Measurements from ENCODE around the gene FEV. TPM values are rescaled to one million over a fixed set of nuclear protein-coding genes. Genes with fewer than 3 reads are reported as not detected.
A peak's percentile ranks its signal among the peaks of the same experiment; 100 is the strongest.

FEV gene
- total RNA-seq, 1 experiment from 2014 or later, result not detected

DNA sequence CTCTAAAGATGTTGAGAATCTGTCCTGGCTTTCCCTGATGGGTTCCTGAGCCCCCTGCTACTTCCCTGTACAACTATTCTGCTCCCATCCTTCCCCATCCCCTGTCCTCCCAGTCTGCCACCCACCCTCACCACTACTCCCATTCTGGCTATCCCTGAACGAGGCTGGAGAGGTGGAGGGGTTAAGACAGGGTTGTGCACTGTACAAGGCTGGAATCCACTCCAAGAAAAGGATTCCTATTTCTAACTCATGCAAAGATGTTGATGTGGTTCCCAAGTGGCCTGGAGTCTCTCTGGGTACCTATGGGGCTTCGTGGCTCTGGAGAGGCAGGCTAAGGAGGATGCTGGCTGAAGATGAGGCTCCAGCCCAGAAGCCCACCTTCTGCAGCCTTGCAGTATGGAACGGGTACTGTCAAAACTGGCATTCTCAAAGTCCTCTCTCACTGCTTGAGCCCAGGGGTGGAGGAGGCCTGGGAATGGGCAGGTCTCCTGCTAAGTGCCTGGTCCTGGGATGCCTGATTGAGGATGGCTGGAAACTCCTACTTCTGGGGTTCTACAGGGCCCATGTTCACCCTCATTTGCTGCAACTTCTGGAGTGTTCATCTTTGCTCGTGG lies 1.3 kb upstream of the FEV start:
- H3K36me3 ChIP-seq, result no peaks in the 10 kb centered on the region
- H3K4me3 ChIP-seq, result no peak overlapping the region
- DNase-seq, result no peak
- peaks cover 40% of the 10 kb centered on the region for H3K27me3 ChIP-seq
- H3K9me3 ChIP-seq, result no peaks in the 10 kb centered on the region

DNA sequence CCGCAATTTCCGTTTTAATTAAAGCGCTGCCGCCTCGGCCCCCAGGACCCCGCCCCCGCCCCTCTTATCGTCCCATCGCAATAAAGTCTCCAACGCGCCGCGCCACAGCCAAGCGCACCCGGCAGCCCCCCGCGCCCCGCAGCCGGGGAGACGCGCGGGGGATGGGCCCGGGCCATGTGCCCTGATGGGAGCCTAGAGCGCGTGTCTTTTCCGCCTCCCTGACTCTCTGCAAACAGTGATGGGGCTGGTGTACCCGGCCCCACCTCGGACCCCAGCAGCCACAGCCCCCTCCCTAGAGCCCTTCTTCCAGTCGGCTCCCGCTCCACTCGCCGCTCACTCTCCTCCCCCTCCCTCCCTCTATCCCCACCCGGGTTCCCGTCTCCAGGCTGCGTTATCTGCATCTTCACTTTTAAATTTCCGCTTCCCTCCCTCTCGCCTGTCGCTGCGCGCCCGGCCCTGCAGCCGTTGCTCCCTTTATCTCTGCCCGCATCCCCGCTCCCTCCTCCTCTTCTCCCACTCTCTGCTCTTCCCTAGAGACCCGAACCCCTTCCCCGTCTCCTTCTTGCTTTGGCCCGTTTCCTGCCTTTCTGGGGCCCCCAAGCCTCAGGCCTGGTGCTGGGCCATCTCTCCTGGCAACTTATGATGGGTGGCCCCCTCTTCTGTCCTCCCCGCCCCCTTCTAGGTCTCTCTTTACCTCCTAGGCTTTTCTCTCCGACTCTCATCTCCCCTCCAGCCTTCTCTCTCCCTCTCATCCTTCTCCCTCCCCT lies 524 bp upstream of the FEV start:
- DNase-seq, result no peak
- H3K9me3 ChIP-seq, result no peaks in the 10 kb centered on the region
- H3K27me3 ChIP-seq, result peaks cover 46% of the 10 kb centered on the region
- H3K4me3 ChIP-seq, result no peak overlapping the region
- H3K36me3 ChIP-seq, result no peaks in the 10 kb centered on the region

DNA sequence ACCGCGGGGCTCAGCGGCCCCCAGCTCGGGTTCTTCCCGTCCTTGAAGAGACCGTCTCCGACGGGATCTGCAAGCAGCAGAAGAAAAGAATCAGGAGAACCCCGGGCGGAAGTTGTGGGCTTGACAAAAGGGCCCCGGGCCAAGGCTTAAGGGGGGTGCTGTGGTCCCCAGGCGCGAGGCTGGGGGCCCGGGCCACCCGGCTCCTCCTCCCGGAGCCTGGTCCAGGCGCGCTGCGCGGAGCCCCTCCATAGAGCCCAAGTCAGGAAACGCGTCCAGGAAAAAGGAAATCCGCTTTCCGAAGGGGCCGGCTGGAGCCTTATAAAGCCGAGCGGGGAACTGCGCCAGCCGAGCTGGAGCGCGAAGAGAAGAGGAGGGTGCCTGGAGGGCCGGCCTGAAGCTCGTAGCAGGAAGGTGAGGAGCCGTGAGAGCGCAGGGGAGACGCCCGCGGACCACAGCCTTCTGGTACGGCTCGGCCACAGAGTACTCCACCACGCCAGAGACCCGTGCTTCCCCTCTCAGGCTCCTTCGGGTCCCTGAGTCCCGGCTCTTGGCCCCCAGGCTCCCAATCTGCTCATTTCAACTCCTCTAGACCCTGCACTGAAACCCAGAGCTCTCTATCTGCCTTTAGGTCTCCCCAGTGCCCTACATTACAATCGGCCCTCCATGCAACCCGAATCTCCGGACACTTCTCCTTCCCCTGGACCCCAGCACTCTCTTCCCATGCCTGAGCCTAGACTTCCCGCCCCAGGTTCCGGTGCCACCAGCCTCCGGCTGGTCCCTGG lies 554 bp downstream of the FEV start:
- 0 out of 2 replicates have a peak overlapping the region, but pooled peaks have one; percentile 7 for H3K4me3 ChIP-seq
- no peak for DNase-seq
- H3K36me3 ChIP-seq, result no peaks in the 10 kb centered on the region
- H3K9me3 ChIP-seq, result no peaks in the 10 kb centered on the region
- H3K27me3 ChIP-seq, result peaks cover 46% of the 10 kb centered on the region

DNA sequence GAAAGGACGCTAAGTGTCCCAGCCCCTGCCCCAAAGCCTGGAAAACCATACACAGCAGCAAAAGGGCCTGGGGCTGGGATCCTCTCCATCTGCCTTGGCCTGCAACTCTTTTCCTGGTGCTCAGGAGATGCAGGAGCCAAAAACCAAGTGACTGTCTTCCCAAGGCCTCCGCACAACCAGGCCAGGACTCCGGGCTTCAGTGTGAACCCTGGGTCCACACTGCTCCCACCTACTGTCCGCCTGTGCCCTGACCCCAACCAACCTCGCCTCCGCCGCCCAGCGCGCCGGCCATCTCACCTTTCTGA lies 1.1 kb downstream of the FEV start:
- Histone ChIP-seq H3K27me3 (peaks cover 45% of the 10 kb centered on the region), H3K4me3 (no peak overlapping the region), H3K36me3 (no peaks in the 10 kb centered on the region), H3K9me3 (no peaks in the 10 kb centered on the region)
- DNase-seq, result no peak

DNA sequence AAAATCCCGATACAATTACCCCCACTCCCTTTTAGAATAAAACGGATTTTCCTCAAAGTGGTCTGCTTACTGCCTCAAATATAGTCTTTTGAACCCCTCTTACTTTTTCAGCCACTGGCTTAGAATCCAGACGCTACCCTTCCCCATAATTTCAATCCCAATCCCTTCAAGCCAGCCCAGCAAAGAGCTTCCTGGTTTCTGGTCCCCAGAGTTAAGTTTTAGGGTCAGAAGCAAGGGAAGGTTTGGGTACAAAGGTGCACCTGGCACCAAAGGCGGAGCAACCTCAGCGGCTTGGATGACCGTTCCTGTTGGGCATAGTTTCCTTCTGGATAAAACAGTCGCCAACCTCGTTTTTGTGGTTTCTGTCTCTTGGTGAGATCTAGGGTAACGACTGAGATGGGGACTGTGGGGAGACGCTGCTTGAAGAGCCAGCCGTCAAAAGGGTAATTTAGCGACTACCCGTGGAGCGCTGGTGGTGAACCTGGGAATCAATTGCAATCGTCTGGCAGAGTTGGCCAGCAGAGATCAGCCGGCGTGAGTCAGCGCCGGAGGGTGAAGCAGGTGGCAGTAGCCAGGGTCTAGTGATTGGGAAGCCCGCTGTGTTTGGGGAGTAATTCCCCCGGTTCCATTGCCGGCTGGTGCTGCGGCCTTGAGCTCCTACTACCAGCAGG lies 1.6 kb downstream of the FEV start:
- H3K4me3 ChIP-seq, result no peak overlapping the region
- DNase-seq, result no peak
- H3K27me3 ChIP-seq, result peaks cover 45% of the 10 kb centered on the region
- H3K36me3 ChIP-seq, result no peaks in the 10 kb centered on the region
- H3K9me3 ChIP-seq, result no peaks in the 10 kb centered on the region

DNA sequence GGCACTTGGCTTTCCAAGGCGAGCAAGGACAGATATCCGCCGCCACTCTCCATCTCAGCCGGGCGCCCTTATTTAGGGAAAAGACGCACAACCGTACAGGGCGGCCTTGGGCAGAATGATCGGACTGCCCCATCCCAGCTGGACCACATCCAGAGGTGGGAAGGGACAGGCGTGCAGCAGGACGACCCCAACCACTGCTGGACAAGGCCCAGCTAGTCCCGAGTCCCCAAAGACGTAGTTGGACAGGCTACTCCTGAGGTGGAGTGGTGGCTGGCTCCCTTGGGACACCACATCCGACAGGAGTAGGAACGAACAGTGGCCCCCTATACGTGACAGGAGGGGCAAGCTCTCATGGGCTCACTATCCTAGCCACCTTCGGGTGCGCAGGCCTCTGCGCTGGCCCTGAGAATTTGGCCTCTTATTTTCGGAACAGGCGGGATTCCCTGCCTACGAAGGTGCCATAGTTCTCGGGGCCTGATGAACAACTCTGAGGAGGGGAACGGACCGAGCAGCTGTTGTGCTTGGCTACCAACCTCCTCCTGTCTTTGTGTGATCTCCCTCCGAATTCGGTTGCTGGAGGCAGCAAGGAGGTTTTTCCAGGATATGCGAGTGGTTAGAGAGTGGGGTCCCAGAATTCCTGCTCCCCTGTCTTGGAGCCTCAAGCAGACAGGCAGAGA lies 2.3 kb downstream of the FEV start:
- peaks cover 45% of the 10 kb centered on the region for H3K27me3 ChIP-seq
- no peaks in the 10 kb centered on the region for H3K36me3 ChIP-seq
- DNase-seq, result no peak
- no peak overlapping the region for H3K4me3 ChIP-seq
- no peaks in the 10 kb centered on the region for H3K9me3 ChIP-seq

DNA sequence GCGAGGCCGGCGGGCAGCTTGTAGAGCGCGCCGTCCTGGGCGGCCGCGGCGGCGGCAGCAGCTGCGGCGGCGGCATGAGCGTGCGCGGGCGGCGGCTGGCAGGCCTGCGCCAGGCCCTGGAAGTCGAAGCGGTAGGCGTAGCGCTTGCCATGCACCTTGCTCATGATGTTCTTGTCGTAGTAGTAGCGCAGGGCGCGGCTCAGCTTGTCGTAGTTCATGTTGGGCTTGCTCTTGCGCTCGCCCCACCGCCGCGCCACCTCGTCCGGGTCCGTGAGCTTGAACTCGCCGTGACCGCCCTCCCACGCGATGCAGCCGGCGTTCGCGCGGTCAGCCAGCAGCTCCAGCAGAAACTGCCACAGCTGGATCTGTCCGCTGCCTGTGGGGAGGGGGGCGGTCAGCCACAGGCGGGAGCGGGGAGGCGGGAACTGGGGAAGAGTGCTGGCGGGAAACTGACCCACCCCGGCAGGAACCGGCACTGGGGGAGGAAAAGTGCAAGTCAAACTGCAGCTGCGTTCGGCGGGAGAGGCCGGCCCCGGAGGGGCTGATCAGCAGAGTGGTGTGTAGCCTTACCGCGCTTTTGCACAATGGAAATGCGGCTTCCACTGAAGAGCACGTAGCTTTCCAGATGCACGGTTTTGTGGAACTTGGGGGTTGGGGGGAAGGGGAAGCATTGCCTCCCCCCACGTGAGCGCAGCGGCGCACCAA lies 3.0 kb downstream of the FEV start:
- H3K9me3 ChIP-seq, result no peaks in the 10 kb centered on the region
- H3K27me3 ChIP-seq, result peaks cover 45% of the 10 kb centered on the region
- DNase-seq, result no peak
- no peaks in the 10 kb centered on the region for H3K36me3 ChIP-seq
- H3K4me3 ChIP-seq, result no peak overlapping the region

DNA sequence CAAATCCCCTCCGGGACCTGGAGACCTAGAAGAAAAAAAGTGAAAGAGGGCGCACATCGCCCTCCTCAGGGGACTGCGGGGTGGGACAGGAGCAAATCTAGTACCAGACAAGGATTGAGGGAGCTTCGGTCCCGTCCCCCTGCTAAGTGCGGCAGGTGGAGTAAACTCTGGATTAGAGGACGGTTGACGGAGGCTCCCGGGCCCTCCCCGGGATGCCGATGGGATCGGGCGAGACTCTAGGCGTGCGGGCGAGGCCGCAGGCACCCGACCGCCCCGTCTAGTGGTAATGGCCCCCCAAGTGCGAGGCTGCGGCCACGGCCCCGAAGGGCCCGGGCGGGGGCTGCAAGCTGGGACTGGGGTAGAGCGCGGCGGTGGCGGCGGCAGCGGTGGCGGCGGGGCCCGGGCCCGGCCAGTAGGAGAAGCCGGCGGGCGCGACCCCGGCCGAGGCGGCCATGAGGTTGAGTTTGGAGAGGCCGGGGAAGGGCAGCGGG lies 3.5 kb downstream of the FEV start:
- no peaks in the 10 kb centered on the region for H3K9me3 ChIP-seq
- no peaks in the 10 kb centered on the region for H3K36me3 ChIP-seq
- DNase-seq, result no peak
- no peak overlapping the region for H3K4me3 ChIP-seq
- H3K27me3 ChIP-seq, result peaks cover 45% of the 10 kb centered on the region

DNA sequence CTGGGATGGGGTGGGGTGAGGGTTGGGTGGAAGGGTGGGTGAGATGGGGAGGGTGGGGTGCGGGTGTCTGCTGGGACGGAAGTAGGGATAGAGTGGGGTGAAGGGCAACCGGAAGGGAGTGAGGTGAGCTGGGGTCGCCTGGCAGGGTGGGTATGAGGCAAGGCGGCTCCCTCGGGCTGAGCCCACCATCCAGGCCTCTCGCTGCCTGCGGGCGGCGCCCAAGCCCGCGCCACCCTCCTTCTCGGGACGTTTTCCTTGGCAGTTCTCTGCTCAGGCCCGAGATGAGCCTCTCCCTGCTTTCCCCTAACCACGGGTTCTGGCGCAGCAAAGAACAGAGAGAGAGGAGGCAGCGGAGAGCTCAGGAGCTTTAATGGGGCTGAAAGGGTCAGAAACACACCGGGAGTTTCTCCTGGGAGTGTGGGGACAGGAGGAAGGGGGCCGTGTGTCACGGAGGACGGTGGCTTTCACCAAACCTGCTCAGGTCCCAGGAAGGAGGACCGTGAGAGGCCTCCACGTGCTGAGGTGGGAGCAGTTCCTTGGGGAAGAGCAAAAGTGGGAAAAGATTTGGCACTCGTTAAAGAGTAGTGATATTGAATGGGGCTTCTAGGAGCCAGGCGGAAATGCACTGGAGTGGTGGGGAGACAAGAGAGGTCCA lies 4.1 kb downstream of the FEV start:
- Histone ChIP-seq H3K36me3 (no peaks in the 10 kb centered on the region), H3K27me3 (peaks cover 42% of the 10 kb centered on the region), H3K4me3 (no peak overlapping the region), H3K9me3 (no peaks in the 10 kb centered on the region)
- no peak for DNase-seq

DNA sequence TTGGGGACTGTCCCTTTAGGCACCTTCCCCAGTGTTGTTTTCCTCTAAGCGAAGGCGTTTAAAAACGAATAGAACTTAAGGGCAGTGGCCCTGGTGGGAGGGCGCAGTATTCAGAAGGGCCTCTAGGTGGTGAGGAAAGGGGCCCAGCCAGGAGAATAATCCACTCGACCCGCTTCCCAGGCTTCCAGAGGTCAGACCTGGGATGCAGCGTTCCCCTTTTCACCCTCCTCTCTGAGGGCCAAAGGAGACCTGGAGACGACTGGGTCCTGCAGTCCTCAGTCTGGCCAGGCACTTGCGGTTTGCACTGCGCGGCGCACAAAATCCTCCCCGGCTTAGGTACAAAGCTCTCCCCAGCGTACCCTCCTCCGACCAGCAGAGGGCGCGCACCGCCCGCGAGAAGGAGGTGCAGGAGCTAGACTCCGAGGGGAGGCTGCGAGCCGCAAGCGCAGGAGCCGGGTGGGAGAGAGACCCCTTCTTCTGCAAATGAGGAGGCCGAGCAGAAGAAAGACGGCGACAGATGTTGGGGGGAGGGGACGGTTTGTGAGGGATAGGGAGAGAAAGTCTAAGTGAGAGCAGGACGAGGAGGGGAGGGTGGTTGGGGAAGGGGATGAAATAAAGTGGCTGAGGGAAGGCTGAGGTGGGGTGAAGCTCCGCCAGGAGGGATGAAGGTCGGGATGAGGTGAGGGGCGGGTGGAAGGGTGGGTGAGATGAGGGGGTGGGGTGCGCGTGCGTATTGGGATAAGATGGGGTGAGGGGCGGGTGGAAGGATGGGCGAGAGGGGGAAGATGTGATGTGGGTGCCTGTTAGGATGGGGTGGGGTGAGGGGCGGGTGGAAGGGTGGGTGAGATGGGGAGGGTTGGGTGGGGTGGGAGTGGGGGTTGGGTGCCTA lies 4.9 kb downstream of the FEV start:
- Histone ChIP-seq H3K27me3 (peaks cover 40% of the 10 kb centered on the region), H3K4me3 (peak overlapping the region; percentile 35), H3K9me3 (no peaks in the 10 kb centered on the region), H3K36me3 (no peaks in the 10 kb centered on the region)
- peak; percentile 74 for DNase-seq

DNA sequence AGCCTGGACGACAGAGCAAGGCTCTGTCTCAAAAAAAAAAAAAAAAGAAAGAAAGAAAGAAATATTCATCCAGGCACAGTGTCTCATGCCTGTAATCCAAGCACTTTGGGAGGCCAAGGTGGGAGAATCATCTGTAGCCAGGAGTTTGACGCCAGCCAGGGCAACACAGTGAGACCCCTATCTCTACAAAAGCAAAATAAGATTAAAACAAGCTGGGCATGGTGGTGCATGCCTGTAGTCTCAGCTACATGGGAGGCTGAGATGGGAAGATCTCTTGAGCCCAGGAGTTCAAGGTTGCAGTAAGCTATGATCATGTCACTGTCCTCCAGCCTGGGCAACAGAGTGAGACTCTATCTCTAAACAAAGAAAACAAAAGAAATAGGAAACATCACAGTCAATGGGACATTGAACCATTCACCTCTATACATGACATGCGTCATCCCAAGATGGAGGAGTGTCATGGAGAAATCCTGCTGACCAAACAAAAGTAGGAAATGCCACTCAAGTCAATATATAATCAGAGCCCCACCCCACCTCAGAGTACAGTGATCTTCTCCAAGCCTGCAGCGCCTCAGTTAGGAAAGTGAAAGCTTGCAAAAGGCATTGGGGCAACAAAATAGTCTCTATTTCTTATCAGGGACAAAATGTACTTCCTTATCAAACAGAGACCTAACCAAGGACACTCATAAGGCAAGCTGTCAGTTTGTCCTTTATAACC lies 9.8 kb downstream of the FEV start:
- Histone ChIP-seq H3K36me3 (no peaks in the 10 kb centered on the region), H3K4me3 (no peak overlapping the region), H3K27me3 (peaks cover 11% of the 10 kb centered on the region), H3K9me3 (no peaks in the 10 kb centered on the region)
- DNase-seq, result no peak

DNA sequence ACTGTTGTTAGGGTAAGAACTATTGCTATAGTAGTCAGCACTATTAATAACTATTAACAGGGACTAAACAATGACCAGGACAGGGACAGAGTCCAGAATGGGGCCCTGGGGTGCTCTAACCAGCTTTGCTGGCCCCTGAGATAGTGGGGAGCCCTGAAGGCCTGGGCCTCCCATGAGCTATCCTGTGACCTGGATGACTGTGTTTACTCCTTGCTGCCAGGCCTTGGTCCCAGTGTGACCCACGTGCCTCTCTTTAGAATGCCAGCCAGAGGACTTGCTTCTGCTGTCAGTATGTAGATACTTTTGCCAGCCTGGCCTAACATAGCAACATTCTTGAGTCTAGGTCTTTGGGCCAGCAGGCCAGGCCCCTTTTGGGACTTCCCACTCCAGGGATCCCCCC lies 14.1 kb downstream of the FEV start:
- no peak for DNase-seq
- H3K9me3 ChIP-seq, result no peaks in the 10 kb centered on the region
- no peaks in the 10 kb centered on the region for H3K36me3 ChIP-seq
- H3K4me3 ChIP-seq, result no peak overlapping the region
- H3K27me3 ChIP-seq, result peaks cover 23% of the 10 kb centered on the region

DNA sequence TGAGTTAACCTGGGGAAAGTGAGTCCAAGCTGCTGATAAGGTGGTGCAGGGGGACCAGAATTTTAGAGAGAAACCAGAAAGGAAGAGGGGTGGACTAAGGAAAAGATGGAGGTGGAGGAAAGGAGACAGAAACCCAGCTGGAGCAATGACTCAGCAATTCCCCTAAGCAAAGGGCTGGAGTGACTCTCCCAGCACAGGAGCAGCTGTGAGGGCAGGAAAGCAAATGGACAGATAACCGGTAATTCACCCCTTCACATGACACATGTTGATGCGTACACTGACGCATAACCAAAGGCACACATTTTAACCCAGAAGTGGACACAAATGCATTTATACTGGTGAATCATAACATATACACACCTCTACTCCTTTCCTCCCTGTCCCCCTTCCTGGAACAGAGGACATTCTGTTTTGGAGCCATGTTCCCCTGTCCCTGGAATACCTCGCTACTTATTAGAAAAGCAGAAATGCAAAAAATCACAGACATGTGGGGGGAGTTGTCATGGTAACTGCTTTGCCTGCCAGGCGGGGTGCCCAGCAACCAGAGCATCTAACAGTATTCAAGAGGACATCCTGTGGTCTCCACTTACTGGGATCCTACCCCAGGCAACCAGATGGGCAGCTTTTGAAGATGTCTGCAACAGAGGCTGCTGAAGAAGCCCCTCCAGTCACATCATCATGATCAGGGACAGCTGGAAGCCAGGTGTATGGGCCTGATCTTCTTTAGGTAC lies 20.8 kb downstream of the FEV start:
- H3K27me3 ChIP-seq, result peaks cover 50% of the 10 kb centered on the region
- no peak overlapping the region for H3K4me3 ChIP-seq
- DNase-seq, result peak; percentile 40
- H3K9me3 ChIP-seq, result no peaks in the 10 kb centered on the region
- no peaks in the 10 kb centered on the region for H3K36me3 ChIP-seq

DNA sequence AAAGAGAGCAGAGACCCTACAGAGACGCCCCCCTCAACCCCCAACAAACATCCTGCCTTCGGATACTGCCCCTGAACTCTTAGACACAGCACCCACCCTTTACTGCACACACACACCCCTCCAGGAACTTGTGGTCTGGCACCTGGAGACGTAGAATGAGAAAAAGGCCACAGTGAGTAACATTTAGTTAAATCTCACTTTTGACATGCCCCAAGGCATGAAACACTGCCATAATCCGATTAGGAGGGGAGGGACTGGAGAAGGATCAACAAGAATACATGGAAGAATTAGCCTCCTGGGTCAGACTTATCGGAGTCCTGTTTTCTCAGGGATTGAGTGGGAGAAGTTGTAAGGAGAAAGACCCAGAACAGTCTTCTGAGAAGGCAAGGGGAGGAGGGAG lies 21.4 kb downstream of the FEV start:
- no peak for DNase-seq
- H3K27me3 ChIP-seq, result peaks cover 53% of the 10 kb centered on the region
- no peak overlapping the region for H3K4me3 ChIP-seq
- H3K36me3 ChIP-seq, result no peaks in the 10 kb centered on the region
- no peaks in the 10 kb centered on the region for H3K9me3 ChIP-seq

Data from MG63 (cell line).